ENCODE data around the gene CD300LD.

DNA sequence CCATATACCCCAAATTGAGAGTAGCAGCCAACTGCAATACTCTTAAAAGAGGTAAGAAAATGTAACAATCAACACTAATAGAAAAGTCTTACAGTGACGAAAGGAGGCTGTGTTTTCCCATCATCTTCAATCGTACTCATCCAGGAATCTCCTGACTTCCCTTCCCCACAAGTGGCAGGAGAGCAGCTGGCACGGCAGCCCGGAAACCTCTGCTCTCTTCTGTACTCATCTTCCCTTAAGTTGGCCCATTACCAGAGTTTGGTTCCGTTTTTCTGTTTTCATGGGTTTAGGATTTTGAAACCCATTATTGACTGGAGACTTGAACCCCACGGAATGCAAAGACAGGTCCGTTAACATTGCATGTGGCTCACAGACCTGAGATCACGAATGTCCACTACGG is 13.1 kb downstream of the CD300LD start:
- TF ChIP-seq, protein P1, sequence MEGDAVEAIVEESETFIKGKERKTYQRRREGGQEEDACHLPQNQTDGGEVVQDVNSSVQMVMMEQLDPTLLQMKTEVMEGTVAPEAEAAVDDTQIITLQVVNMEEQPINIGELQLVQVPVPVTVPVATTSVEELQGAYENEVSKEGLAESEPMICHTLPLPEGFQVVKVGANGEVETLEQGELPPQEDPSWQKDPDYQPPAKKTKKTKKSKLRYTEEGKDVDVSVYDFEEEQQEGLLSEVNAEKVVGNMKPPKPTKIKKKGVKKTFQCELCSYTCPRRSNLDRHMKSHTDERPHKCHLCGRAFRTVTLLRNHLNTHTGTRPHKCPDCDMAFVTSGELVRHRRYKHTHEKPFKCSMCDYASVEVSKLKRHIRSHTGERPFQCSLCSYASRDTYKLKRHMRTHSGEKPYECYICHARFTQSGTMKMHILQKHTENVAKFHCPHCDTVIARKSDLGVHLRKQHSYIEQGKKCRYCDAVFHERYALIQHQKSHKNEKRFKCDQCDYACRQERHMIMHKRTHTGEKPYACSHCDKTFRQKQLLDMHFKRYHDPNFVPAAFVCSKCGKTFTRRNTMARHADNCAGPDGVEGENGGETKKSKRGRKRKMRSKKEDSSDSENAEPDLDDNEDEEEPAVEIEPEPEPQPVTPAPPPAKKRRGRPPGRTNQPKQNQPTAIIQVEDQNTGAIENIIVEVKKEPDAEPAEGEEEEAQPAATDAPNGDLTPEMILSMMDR (IDR thresholded peaks at IDR 0.05; ENCODE audit: poor library complexity, severe bottlenecking) = no peak
- TF ChIP-seq EZH2 (IDR thresholded peaks at IDR 0.05; ENCODE audit: borderline replicate concordance, insufficient read depth, low read length, poor library complexity, severe bottlenecking) (no peak), SMC3 (conservative IDR thresholded peaks at IDR 0.05; ENCODE audit: poor library complexity) (no peak), POLR2AphosphoS5 (IDR thresholded peaks at IDR 0.05) (no peak), RAD21 (conservative IDR thresholded peaks at IDR 0.05) (no peak)
